GM19372 (cell line): ENCODE results near the gene DUT.

Experiments used
- ATAC-seq: cut with Tn5 transposase; IDR thresholded peaks from one replicate; pipeline ENCODE4 v1.9.1; 2021; ENCODE audit warnings: mild to moderate bottlenecking, low read depth, moderate library complexity; ENCODE audit not compliant: unreplicated experiment

The DUT gene

GRCh38 chr15:48366584-48367312 lies 35.5 kb downstream of the DUT start:
- ATAC-seq = no peak

- ATAC-seq = no peak
Measured at GRCh38 chr15:48367483-48367882, 36.3 kb downstream of the DUT start.

GRCh38 chr15:48370460-48370859 lies 39.2 kb downstream of the DUT start:
- ATAC-seq = no peak

- ATAC-seq = no peak
Measured at GRCh38 chr15:48371550-48371949, 40.3 kb downstream of the DUT start.

GRCh38 chr15:48371961-48372360 lies 40.7 kb downstream of the DUT start:
- no peak for ATAC-seq

- no peak for ATAC-seq
Measured at GRCh38 chr15:48373821-48374451, 42.7 kb downstream of the DUT start.

GRCh38 chr15:48374472-48374871 lies 43.2 kb downstream of the DUT start:
- no peak for ATAC-seq

- no peak for ATAC-seq
Measured at GRCh38 chr15:48375767-48376166, 44.5 kb downstream of the DUT start.

- ATAC-seq = no peak
Measured at GRCh38 chr15:48380198-48380597, 49.0 kb downstream of the DUT start.

- no peak for ATAC-seq
Measured at GRCh38 chr15:48381861-48382260, 50.6 kb downstream of the DUT start.

GRCh38 chr15:48383031-48383430 lies 51.8 kb downstream of the DUT start:
- ATAC-seq = no peak

- no peak for ATAC-seq
Measured at GRCh38 chr15:48384616-48385015, 53.4 kb downstream of the DUT start.

GRCh38 chr15:48385031-48385830 lies 54.0 kb downstream of the DUT start:
- ATAC-seq = no peak

GRCh38 chr15:48388016-48388851 lies 57.0 kb downstream of the DUT start:
- ATAC-seq = no peak

- ATAC-seq = no peak
Measured at GRCh38 chr15:48388910-48389309, 57.7 kb downstream of the DUT start.

GRCh38 chr15:48389691-48390143 lies 58.5 kb downstream of the DUT start:
- no peak for ATAC-seq

- ATAC-seq = no peak
Measured at GRCh38 chr15:48391950-48392349, 60.7 kb downstream of the DUT start.

- no peak for ATAC-seq
Measured at GRCh38 chr15:48392356-48392755, 61.1 kb downstream of the DUT start.
